NCI-H1092 (cell line): ENCODE results near the gene PRPF19.
"Not testable (repeated sequence)": the region's sequence is repeated elsewhere in the genome, so short reads cannot be mapped to it uniquely, and the experiment has no call there.

Experiments used
- DNase-seq: peaks from one replicate; lab custom pipeline; 2025; lab: John Stamatoyannopoulos, UW

Gene PRPF19

DNA sequence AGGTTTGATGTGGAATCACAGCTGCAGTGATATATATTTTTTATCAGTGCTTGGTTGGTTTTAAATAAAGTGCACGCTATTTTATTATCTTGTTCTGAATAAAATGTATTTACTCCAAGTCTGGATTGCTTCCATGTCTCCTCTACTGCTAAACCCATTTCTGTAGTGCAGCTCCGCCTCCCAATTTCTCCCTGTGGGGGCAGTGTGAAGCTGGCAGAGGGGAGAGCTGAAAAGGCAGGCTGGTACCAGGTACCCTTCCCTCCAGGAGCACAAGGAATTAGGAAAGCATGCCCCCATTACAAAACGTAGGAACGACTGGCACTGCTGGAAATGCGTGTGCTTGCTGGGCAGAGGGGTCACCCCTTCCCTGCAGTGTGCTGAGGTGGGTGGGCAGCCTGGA, 16.9 kb upstream of the PRPF19 start:
- DNase-seq = no peak

DNA sequence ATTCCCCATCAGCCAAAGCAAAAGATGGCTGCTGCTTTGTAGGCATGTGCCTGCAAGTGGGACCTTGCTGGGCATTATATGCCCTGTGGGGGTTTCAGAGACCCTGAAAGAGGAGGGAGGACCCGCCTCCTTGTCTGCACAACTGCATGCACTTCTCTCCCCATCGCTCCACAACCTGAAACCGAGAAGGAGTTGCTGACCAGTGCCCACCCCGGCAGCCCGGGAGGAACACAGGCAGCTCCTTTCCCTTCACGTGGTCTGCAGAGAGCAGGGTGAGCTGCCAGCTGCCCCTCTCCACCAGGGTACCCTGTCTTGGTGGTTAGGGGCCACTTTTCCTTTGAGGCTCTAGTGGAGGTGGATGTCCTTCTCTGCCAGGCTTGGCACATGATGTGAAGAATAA, 16.5 kb upstream of the PRPF19 start:
- DNase-seq = no peak

- no peak for DNase-seq
These were observed 15.5 kb upstream of the PRPF19 start for GRCh38 chr11:60921777-60922335.

- no peak for DNase-seq
These were observed 14.9 kb upstream of the PRPF19 start for GRCh38 chr11:60921259-60921658.

DNA sequence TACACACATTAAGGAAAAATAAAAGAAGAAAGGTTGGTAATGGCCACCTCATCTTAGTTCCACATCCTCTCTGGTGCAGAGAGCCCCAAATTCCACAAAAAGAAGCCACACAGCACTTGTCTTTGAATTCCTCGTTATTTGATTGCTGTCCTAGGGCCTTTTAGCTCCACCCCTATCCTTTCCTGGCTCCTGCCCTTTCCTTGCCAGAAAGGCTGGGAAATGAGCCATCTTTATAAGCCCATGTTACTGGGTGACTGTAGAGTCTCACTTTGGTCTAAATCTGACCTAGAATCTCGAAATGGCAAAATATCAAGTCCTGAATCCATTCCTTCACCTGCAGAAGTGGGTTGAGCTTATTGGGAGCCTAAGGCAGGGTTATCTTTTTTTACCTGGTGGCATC, 13.6 kb upstream of the PRPF19 start:
- no peak for DNase-seq

GRCh38 chr11:60919320-60919719, 12.9 kb upstream of the PRPF19 start:
- DNase-seq = no peak

GRCh38 chr11:60918939-60919265, 12.5 kb upstream of the PRPF19 start:
- no peak for DNase-seq

DNA sequence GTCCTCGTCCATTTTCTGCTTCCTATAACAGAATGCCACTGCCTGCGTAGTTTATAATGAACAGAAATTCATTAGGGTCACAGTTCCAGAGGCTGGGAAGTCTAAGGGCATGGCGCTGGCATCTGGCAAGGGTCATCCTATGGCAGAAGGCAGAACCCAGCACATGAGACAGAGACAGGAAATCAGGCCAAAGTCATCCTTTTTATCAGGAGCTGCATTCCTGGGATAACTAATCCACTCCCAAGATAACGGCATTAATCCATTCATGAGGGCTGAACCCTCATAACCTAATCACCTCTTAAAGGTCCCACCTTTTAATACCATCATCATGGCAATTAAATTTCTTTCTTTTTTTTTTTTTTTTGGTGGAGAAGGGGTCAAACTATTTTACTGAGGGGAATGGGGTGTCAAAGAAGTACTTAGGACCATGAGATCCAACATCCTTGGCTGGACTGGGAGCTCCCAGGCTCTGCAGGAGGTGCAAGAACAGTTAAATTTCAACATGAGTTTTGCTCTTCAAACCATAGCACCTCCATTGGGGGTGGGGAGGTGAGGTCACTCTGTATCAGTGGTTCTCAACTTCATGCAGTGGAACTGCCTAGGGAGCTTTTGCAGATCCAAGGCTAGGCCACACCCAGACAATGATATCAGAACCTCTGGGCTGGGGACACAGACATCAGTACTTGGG, 12.0 kb upstream of the PRPF19 start:
- no peak for DNase-seq

DNA sequence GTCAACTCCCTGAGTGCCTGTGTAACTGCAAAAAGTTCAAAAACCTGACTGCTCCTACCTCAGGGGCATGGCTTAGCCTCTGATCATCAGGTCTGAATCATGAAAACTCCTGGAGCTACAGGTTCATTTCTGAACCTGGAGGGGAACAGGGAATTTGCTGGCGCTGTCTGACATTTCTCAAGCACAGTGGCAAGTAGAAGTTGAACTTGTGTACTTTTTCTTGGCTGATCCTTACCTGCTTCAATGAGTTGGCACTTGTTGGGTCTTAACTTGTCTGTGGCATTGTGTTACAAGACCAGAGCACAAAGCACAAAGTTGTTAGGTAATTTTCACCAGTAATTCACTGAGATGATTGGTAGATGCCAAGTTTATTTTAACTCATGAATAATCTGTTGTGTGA, 10.9 kb upstream of the PRPF19 start:
- no peak for DNase-seq

DNA sequence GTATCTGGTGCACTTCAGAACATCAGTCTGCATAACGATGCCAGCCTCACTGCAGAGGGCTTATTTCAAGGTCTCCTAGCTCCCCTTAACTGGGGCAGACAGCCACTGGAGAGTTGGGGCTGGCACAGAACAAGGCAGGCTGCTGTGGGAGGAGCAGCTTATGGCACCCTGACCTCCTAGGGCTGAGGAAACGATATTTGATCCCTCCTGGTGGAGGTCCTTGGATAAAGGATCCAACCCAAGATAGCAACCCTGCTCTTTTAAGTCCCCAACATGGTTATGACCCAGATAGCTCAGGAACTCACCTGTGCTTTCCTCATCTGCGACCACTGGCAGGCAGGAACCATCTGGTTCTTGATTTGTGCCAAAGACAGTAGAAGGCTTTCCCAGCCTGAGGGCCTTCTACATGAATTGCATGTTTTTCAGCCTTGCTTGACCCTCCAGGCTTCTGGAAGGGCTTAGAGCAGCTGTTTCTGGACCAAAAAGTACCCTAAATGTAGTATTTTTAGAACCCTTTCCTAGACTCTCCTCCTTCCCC, 10.4 kb upstream of the PRPF19 start:
- DNase-seq = no peak

- DNase-seq = no peak
These were observed 9.0 kb upstream of the PRPF19 start for GRCh38 chr11:60915248-60915914.

- no peak for DNase-seq
These were observed 8.4 kb upstream of the PRPF19 start for GRCh38 chr11:60914633-60915247.

GRCh38 chr11:60913793-60914632, 7.6 kb upstream of the PRPF19 start, which contains the start of gene TMEM109:
TSS of gene TMEM109 (plus strand) at chr11:60914158. CDS start at chr11:60919694, 5,536 bp downstream.
- DNase-seq = peak; percentile 92

DNA sequence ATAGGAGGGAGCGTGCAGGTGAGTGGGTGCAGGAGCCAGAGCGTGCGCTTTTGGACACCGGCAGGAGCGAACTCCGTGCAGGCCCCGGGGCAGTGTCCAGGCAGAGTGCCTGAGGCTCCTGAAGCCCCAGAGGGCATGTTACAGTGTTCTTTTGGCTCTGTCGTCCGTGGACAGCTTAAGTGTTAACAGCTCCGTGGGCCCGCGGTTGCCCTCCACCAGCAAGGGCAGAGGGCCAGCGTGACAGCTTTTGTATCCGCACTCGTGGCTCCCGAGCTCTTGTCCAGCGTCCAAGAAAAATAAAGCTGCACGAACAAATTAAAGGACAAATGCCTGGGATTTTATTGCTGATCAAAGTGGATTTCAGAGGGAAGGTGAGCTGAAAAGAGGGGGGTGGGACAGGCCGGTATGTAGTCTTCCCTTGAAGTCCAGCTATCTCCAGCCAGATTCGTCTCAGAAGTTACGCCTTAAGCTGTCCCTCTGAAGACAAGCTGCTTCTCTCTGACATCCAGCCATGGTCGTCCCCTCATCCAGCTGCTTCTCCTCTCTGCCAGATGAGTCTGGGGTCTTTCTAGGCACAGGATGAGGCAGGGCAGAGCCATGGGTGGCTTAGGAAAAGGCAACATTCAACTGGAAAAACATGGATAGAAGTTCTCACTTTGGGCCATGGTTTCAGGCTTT, 6.6 kb upstream of the PRPF19 start:
- no peak for DNase-seq

DNA sequence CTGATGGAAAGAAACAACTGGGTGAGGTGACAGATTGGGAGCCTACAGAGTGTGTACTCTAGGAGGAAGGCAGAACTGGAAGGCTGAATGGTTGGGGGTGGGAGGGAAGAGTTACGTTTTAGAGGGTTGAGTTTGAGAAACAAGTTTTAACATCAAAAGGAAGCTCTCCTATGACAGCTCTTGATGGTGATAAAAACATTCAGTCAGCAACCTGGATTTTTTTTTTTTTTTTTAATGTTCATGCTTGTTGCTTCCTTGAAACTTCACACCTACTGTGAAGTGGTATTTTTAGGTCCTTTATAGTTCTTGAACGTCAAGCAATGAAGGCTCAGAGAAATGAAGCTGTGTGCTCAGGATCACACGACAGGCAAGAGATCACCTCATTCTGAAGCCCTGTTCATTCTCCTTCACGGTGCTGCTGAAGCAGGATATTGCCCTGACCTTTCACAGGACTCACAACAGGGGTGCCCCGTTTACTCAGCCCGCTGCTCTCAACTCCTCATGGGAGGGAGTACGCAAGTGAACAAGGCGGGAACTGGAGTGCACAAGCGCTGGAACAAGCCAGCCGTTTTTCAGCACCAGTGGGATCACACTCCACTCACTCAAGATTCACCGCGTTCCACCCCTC, 6.0 kb upstream of the PRPF19 start:
- DNase-seq = no peak

DNA sequence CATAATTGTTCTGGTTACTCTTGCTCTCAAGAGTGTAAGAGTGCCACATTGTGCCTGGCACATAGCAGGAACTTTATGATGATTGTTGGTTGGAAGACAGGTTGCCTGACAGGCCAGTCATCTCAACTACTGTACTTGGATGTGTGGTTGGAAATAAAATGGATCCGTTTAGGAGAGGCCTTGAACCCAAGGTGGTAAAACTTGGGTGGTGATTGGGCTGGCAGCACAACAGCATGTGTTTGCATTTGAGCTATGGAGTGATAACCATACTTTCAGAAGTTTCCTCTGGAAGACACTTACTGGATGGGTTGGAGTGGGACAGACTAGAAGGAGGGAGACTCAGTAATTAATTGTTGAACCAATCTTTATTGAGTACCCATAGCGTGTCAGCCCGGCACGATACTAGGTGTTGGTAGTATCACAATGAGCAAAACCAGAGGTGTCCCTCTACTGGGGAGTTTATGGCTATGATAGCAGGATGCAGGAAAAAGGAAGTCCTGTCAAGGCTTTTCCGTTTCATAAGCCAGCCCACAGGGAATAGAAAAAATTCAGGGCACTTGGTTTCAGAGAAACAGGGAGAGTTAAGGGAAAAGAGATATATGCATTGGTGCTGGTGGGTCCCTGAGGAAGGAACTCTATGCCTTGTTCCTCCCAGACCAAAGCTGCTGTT, 4.5 kb upstream of the PRPF19 start:
- DNase-seq = no peak

GRCh38 chr11:60910281-60910687, 3.9 kb upstream of the PRPF19 start:
- DNase-seq = no peak

- not testable (repeated sequence) for DNase-seq
These were observed 3.4 kb upstream of the PRPF19 start for GRCh38 chr11:60909680-60910280.

- no peak for DNase-seq
These were observed 2.4 kb upstream of the PRPF19 start for GRCh38 chr11:60908803-60909202.

DNA sequence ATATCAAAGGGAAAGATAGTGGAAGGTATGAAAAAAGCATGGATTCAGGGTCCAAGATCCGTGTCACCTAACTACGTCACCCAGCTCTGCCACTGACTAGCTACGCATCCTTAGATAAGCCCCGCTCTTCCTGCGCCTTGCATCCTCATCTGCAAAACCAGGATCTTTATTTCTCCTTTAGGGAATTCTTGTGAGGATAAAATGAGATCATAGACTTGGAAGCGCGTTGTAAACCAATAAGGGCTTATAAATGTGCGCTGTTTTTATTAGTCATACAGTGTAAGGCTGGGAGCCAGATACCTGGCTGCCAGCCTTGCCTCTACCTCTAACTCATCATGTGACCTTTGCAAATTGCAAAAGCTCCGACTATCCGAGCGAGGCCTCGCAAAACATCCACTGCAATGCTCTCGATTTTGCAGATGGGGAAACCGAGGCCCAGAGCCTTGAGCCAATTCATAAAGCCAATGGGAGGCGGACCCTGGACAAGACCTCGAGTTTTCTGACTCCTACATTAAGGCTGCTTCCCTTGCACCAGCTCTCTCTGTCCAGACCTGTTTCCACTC, 753 bp downstream of the PRPF19 start:
- no peak for DNase-seq
